Keratinocyte (primary cell): ENCODE results near the gene CDYL2. TPM values are rescaled to one million over a fixed set of nuclear protein-coding genes. Genes with fewer than 3 reads are reported as not detected.

Experiments used
- DNase-seq: peaks from one replicate; pipeline ENCODE4 v3.0.0-alpha.2; 2011; ENCODE audit warnings: low read depth, missing footprints, low spot score
- FAIRE-seq: peaks from 2 replicates; lab custom pipeline; 2011; peaks lifted over from hg19 to GRCh38; lab: Jason Lieb, UNC
- H2AFZ ChIP-seq: 2 replicates; pipeline ENCODE4 v1.6.0; 2012; ENCODE audit warnings: low read length, control low read depth, inconsistent platforms; ENCODE audit not compliant: control insufficient read depth
- H3K27ac ChIP-seq: 2 replicates; pipeline ENCODE4 v1.5.1; 2011; ENCODE audit warnings: low read length; ENCODE audit not compliant: control insufficient read depth, insufficient read depth
- H3K27me3 ChIP-seq: 3 replicates; pipeline ENCODE4 v1.6.0; 2011; ENCODE audit warnings: low read length; ENCODE audit not compliant: control insufficient read depth, insufficient read depth; ENCODE audit errors: extremely low read depth
- H3K36me3 ChIP-seq, 2 experiments: 2 replicates in 1 of 2; 3 replicates in 1 of 2; pipeline ENCODE4 v1.5.1; 2011; ENCODE audit warnings: low read length in 2 of 2, mild to moderate bottlenecking in 1 of 2; ENCODE audit not compliant: control insufficient read depth in 2 of 2, insufficient read depth in 2 of 2; ENCODE audit errors: extremely low read depth in 1 of 2
- H3K4me1 ChIP-seq: 3 replicates; pipeline ENCODE4 v1.5.1; 2011; ENCODE audit warnings: low read length; ENCODE audit not compliant: control insufficient read depth, insufficient read depth; ENCODE audit errors: extremely low read depth
- H3K4me2 ChIP-seq: 3 replicates; pipeline ENCODE4 v1.6.0; 2011; ENCODE audit warnings: low read depth, low read length; ENCODE audit not compliant: control insufficient read depth, insufficient read depth; ENCODE audit errors: extremely low read depth
- H3K4me3 ChIP-seq, 3 experiments: fragments of 200-600 bp in 1 of 3; sonication (generic) in 1 of 3; 2 replicates in 2 of 3; 3 replicates in 1 of 3; pipeline ENCODE4 v1.5.1; 2011 to 2016; ENCODE audit warnings: low read length in 3 of 3, mild to moderate bottlenecking in 3 of 3, control low read depth in 2 of 3, inconsistent platforms in 1 of 3, low read depth in 1 of 3, mixed read lengths in 1 of 3, mixed run types in 1 of 3, moderate library complexity in 1 of 3; ENCODE audit not compliant: control insufficient read depth in 2 of 3, insufficient read depth in 2 of 3; ENCODE audit errors: extremely low read depth in 1 of 3
- H3K79me2 ChIP-seq: 2 replicates; pipeline ENCODE4 v1.6.0; 2012; ENCODE audit warnings: low read length; ENCODE audit not compliant: control insufficient read depth, insufficient read depth
- H3K9ac ChIP-seq: 3 replicates; pipeline ENCODE4 v1.6.0; 2011; ENCODE audit warnings: low read length; ENCODE audit not compliant: control insufficient read depth, insufficient read depth; ENCODE audit errors: extremely low read depth
- H3K9me1 ChIP-seq: 3 replicates; pipeline ENCODE4 v1.6.0; 2011; ENCODE audit warnings: low read length; ENCODE audit not compliant: control insufficient read depth, insufficient read depth; ENCODE audit errors: extremely low read depth
- H3K9me3 ChIP-seq: 2 replicates; pipeline ENCODE4 v1.5.1; 2012; ENCODE audit warnings: low read depth, low read length; ENCODE audit not compliant: control insufficient read depth
- H4K20me1 ChIP-seq: 3 replicates; pipeline ENCODE4 v1.6.0; 2011; ENCODE audit warnings: low read length; ENCODE audit not compliant: control insufficient read depth, insufficient read depth; ENCODE audit errors: extremely low read depth
- CTCF ChIP-seq, 3 experiments: IDR thresholded peaks in 1 of 3; conservative IDR thresholded peaks in 1 of 3; optimal IDR thresholded peaks in 1 of 3; 2 replicates in 2 of 3; 3 replicates in 1 of 3; pipeline versions ENCODE3 to v1.5.1; 2011; ENCODE audit warnings: low read length in 3 of 3, mild to moderate bottlenecking in 3 of 3, moderate library complexity in 2 of 3, control low read depth in 1 of 3, inconsistent platforms in 1 of 3; ENCODE audit not compliant: insufficient read depth in 2 of 3; ENCODE audit errors: extremely low read depth in 1 of 3
- EZH2 ChIP-seq: IDR thresholded peaks from one replicate; pipeline ENCODE4 v1.6.1; 2012; ENCODE audit warnings: inconsistent platforms, mild to moderate bottlenecking, low read length, moderate library complexity
- dilution Hi-C: fragments of 300-500 bp; cut with MboI; formaldehyde crosslinking; loops from one replicate; pipeline ENCODE4 v1.7.0; 2020; ENCODE audit warnings: low sequenced_read_pairs; ENCODE audit not compliant: extremely low pct_ligation_motif_present
- polyA plus RNA-seq, 5 experiments: library from polyadenylated mRNA; depleted of rRNA in 3 of 5; stranded (reverse) in 3 of 5; stranded (forward) in 1 of 5; unstranded in 1 of 5; fragments of >200 nt; gene quantifications; 1 replicate in 1 of 5; 2 replicates in 3 of 5; 3 replicates in 1 of 5; pipeline versions ENCODE4 v1.2.1 to v1.2.3, GENCODE V29; 2011 to 2012; ENCODE audit warnings: missing spikeins in 2 of 5, low read depth in 1 of 5, low replicate concordance in 1 of 5

Gene CDYL2
- polyA plus RNA-seq, 1 donor (not counting 4 experiments of a cell fraction or from before 2014, with no cell fraction given): 2.0 TPM

- Histone ChIP-seq H3K36me3 (no peaks in the 10 kb centered on the region), H3K4me1 (no peaks in the 10 kb centered on the region), H3K4me3 (no peak overlapping the region), H2AFZ (no peak overlapping the region), H3K27ac (no peak overlapping the region), H3K9me3 (no peaks in the 10 kb centered on the region), H3K9me1 (no peaks in the 10 kb centered on the region), H3K27me3 (no peaks in the 10 kb centered on the region), H3K4me2 (no peak overlapping the region), H4K20me1 (no peaks in the 10 kb centered on the region), H3K79me2 (no peaks in the 10 kb centered on the region), H3K9ac (no peak overlapping the region)
- dilution Hi-C loops: no loop called here
- TF ChIP-seq CTCF (optimal IDR thresholded peaks at IDR 0.05 in 1 of 3, IDR thresholded peaks at IDR 0.05 in 1 of 3, conservative IDR thresholded peaks at IDR 0.05 in 1 of 3; ENCODE audit: extremely low read depth in 1 of 3, insufficient read depth in 2 of 3, low read length in 3 of 3): no peak
- TF ChIP-seq EZH2: no peak
- DNase-seq (no peak), FAIRE-seq (no peak)
These were observed 114.9 kb downstream of the CDYL2 start for GRCh38 chr16:80689487-80689886.

DNA sequence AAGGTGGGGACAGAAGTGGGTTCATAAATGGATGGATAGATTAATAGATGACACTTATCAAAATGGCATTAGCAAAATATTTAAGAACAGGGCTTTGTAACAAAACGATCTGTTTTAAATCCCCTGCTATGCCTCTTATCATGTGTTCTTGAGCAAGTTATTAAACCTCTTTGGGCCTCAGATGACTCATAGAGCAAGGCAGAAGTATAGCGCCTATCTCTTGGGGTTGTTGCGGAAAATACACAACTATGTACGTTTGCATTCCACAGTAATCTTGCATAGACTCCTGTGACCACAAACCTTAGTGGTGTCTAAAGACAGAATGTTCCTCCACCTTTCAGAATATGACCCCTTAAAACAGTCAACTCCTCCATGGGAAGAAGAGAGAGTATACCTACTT, 116.8 kb downstream of the CDYL2 start:
- FAIRE-seq (no peak), DNase-seq (no peak)
- no peak overlapping the region for H3K27ac ChIP-seq
- H3K9me1 ChIP-seq: no peaks in the 10 kb centered on the region
- H3K4me1 ChIP-seq: no peaks in the 10 kb centered on the region
- TF ChIP-seq CTCF (optimal IDR thresholded peaks at IDR 0.05 in 1 of 3, IDR thresholded peaks at IDR 0.05 in 1 of 3, conservative IDR thresholded peaks at IDR 0.05 in 1 of 3; ENCODE audit: extremely low read depth in 1 of 3, insufficient read depth in 2 of 3, low read length in 3 of 3) (no peak), EZH2 (no peak)
- no peaks in the 10 kb centered on the region for H3K27me3 ChIP-seq
- no peak overlapping the region for H2AFZ ChIP-seq
- no peak overlapping the region for H3K4me3 ChIP-seq
- H3K36me3 ChIP-seq: no peaks in the 10 kb centered on the region
- no peaks in the 10 kb centered on the region for H3K79me2 ChIP-seq
- no peak overlapping the region for H3K9ac ChIP-seq
- no peaks in the 10 kb centered on the region for H4K20me1 ChIP-seq
- dilution Hi-C loops: no loop called here
- no peak overlapping the region for H3K4me2 ChIP-seq
- no peaks in the 10 kb centered on the region for H3K9me3 ChIP-seq
